GM19452 (cell line): ENCODE results near the gene PRR14.
A peak's percentile ranks its signal among the peaks of the same experiment; 100 is the strongest.
"Not testable (repeated sequence)": the region's sequence is repeated elsewhere in the genome, so short reads cannot be mapped to it uniquely, and the experiment has no call there.

Experiments
- ATAC-seq: cut with Tn5 transposase; IDR thresholded peaks from one replicate; pipeline ENCODE4 v1.9.1; 2021; ENCODE audit not compliant: unreplicated experiment

Gene PRR14

DNA sequence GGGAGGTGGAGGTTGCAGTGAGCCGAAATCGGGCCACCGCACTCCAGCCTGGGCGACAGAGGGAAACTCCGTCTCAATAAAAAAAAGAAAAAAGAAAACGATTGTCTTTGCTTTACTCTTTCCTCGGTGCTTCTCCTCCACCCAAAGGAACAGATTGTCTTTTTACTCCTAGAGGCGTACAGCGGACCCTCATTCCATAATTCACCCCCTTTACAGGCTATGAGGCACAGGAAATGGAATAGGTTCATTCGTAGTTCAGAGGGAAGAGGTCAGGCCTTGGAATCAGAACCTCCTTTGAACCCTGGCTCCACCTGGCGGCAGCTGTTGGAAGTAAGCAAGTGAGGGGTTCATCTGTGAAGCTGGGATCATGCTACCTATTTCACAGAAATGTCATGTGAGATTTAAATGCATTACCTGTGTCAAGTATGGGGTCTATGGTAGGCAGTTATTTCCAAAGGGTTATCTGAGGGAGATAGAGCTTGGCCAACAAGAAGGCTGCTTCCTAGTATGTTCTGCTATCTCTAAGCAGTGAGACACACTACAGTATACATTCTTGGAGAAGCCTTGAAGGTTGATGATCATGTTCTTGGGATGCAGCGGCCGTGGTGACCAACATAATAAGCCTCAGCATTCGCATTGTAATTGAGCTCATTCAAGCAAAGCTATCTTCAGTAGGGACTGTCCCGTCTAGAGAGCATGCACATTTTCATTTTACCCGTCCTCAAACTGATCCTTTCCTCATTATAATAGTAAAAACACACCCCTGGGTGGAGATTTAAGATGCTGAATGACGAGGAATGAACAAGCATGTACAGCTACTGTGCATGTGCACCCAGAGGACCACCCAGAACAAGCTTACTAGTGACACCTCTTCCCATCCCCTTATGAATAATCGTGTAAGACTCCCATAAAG lies 21.9 kb upstream of the PRR14 start:
- ATAC-seq = no peak

DNA sequence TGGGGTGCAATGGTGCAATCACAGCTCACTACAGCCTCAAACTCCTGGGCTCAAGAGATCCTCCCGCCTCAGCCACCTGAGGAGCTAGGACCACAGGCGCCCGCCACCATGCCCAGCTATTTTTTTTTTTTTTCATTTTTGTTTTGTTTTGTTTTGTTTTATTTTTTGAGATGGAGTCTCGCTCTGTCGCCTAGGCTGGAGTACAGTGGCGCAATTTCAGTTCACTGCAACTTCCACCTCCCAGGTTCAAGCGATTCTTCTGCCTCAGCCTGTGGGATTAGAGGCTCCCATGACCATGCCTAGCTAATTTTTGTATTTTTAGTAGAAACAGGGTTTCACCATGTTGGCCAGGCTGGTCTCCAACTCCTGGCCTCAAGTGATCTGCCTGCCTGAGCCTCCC lies 18.3 kb upstream of the PRR14 start:
- not testable (repeated sequence) for ATAC-seq

DNA sequence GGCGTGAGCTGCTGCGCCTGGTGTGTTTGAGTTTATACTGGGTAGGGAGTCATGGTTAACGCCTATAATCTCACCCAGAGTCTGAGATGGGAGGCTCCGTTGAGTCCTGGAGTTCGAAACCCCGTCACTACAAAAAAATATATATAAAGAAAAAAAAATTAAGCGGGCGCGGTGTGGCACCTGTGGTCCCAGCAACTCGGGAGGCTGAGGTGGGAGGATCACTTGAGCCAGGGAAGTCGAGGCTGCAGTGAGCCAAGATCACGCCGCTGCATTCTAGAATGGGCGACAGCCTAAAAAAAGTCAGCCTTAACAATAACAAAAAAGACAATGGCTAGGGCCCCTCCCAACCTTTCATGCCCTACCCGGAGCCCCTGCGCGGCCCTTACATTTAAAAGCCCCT lies 17.2 kb upstream of the PRR14 start:
- no peak for ATAC-seq

DNA sequence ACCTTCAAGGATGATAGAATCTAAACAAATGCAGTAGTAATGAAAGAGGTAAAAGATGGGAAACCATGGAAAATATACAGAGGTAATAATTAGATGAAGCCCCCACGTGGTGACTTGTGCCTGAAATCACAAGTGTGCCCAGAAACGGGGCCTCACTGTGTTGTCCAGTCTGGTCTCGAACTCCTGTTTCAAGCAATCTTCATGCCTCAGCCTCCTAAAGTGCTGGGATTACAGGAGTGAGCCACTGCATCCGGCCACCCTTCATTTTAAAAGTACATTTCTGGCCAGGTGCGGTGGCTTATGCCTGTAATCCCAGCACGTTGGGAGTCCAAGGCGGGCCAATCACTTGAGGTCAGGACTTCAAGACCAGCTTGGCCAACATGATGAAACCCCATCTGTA lies 14.2 kb upstream of the PRR14 start:
- ATAC-seq = no peak

DNA sequence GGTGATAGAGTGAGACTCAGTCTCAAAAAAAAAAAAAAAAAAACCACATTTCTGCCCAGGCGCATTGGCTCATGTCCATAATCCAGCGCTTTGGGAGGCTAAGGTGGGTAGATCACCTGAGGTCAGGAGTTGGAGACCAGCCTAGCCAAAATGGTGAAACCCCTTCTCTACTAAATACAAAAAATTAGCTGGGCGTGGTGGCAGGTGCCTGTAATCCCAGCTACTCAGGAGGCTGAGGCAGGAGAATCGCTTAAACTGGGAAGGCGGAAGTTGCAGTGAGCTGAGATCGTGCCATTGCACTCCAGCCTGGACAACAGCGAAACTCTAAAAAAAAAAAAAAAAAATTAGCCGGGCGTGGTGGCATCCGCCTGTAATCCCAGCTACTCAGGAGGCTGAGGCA lies 13.6 kb upstream of the PRR14 start:
- not testable (repeated sequence) for ATAC-seq

DNA sequence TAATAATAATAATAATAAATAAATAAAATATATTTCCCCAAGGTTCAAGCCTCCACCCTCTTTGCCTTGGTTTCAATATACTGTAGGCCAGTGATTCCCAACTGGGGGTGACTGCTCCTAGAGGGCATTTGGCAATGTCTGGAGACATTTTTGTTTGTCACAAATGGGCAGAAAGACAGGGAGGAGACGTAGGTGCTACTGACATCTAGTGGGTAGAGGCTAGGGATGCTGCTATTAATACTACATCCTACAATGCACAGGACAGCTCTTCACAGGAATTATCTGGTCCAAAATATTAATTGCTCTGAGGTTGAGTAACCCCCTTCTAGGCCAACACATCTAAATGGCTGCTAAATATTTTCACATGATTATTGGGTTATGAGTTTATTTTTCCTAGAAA lies 12.8 kb upstream of the PRR14 start:
- ATAC-seq = no peak

DNA sequence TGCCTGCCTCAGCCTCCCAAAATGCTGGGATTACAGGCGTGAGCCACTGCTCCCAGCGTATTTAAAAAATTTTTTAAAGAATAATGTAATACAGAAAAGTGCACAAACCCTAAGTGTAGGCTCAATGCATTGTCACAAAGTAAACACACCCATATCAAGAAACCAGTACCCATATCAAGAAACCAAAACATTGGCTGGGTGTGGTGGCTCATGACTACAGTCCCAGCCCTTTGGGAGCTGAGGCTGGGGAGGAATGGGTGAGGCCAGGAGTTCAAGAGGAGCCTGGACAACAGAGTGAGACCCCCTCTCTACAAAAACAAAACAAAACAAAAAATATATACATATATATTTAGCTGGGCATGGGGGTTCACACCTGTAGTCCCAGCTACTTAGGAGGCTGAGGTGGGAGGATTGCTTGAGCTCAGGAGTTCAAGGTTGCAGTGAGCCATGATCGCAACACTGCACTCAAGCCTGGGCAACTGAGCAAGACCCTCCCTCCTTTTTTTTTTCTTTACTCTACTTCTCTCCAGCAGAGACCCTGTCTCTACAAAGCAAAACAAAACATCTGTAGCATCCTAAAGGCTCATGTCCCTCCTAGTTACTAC lies 9.3 kb upstream of the PRR14 start:
- no peak for ATAC-seq

DNA sequence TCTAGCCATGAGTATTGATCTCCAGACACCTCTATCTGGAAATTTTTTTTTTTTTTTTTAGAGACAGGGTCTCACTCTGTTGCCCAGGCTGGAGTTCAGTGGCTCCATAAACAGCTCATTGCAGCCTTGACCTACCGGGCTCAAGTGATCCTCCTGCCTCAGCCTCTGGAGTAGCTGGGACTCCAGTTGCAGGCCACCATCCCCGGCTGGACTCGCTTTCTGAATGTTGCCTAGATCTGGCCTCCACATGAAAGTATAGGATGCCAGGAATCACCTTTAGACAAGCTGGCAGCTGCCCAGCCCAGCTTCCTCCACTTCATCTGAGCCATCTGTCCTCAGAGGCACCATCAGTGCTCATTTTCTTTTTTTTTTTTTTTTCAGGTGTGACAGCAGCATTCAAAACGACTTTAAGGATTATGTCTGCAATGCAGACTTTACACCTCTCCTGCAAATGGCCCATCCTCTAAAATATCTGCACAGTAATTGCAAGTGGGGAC lies 6.4 kb upstream of the PRR14 start:
- no peak for ATAC-seq

DNA sequence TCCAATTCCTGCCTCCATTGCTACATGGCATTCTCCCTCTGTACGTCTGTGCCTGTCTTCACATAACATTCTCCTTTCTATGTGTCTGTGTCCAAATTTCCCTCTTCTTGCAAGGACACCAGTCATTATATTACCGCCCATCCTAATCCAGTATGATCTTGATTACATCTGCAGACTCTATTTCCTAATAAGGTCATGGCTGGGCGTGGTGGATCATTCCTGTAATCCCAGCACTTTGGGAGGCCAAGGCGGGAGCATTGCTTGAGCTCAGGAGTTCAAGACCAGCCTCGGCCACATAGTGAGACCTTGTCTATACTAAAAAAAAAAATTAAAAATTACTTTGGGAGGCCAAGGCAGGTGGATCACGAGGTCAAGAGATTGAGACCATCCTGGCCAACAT lies 5.0 kb upstream of the PRR14 start:
- ATAC-seq = no peak

DNA sequence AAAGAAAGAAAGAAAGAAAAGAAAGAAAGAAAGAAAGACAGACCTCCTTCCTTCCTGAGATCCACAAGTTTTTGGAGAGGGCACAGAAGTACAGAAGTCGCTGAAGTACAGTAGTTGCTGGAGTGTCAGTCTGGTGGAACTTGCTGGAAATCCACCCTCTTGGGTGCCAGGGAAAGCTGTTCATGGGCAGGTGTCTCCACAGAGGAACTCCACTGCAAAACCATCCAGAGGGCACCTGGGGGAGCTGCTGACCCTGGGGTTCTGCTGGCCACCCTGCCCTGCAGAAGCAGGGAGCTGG lies 3.5 kb upstream of the PRR14 start:
- no peak for ATAC-seq

DNA sequence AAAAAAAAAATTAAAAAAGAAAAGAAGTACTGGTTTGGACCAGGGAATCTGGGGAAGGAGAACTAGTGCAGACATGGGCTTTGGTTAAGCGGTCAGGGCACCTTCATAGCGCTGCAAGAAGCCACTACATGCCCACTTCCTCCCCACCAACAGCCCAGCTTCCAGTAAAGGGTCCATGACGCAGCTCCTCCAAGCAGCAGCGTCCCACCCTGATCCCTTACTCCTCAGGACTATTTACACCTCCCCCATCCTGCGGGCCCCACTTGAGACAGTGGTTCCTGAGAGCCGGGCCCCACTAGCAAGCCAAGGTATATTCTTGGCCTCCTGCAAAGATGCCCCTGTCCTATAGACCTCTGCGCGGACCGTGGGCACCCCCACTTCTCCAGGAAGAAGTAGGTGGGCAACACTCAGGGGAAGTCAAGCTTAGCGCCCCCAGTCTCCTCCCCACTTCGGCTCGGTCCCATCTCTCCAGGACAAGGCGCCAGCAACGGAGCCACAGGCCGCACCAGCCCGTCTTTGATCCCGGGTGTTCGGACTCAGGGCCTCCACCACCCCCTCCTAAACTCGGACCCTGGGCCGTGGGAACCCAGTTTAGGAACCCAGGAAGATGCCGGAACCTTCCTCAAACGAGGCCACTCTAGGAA lies 913 bp upstream of the PRR14 start:
- no peak for ATAC-seq

DNA sequence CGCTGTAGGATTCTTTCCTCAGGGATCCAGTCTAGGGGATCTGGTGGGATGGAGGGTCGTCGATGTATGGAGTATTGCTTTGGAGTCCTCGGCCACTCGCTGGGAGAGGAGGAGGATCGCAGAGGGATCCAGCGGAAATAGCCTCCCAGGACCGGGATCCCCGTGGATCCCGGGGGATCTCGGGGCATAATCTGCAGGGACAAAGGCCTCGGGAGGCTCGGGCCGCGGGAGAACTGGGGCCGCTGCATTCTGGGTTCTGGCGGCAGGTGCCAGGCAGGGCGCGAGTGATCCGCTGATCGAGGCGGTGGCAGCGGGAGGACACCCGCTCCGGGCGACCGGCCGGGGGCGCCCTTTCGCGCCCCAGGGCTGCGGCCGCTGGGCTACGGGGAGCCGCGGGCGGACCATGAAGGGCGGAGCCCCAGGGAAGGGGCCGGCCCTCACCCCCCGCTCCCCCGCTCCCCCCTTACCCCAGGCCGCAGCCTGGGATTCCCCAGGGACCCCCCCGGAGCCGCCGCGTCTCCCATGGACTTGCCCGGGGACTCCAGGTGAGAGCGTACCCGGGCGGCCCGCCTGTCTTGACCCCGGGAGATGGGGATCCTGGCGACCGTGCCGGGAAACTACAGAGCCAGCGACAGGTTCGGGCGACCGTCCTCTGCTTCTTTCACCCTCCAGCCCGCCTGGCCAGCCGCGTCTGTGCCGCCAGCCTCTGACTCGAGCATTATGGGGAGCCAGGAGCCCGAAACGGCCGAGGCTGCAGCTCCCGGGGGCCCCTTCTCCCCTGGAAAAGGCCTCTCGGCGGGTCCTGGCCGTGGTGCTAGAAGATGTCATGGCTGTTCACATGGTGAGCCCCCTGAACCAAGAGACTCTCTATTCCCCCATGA lies 604 bp downstream of the PRR14 start:
- peak; percentile 46 for ATAC-seq

DNA sequence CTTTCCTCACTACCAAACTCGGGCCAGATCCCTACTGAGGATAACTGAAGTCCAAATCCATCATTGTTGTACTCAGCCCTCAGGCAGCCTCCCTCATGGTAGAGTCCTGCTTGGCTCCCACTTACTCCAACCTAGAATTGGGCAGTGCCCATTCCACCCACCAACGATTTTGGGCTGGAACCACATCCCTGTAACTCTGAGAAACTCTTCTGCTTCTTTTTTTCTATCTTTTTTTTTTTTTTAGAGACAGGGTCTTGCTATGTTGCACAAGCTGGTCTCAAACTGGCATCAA lies 1.2 kb downstream of the PRR14 start:
- no peak for ATAC-seq

DNA sequence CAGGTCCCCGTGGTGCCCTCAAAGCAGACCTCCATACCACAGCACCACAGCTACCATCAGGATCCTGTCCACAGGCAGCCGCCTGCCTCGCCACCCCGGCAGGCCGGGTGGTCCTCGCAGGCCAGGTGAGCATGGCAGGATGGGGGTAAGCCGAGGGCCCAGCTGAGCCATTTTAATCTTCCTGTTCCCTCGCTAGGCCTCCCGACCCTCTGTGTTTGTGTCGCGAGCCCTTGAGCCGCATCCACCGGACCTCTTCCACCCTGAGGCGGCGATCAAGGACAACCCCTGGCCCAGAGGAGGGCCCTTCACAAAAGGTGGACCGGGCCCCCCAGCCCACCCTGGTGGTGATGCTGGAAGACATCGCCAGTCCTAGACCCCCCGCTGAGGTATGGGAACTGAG lies 2.0 kb downstream of the PRR14 start:
- no peak for ATAC-seq

DNA sequence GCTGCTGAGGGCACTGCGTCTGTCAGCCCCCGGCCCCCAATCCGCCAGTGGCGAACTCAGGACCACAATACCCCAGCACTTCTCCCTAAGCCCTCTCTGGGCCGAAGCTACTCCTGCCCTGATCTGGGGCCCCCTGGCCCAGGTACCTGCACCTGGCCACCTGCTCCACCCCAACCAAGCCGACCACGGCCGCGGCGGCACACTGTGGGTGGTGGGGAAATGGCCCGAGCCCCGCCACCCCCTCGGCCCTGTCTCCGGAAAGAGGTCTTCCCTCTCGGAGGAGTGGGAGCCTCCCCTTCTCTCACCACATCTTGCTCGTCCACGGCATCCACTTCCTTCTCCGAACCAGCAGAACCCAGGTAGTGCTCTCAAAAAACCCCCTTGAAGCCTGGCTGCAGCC lies 4.1 kb downstream of the PRR14 start:
- ATAC-seq = no peak

DNA sequence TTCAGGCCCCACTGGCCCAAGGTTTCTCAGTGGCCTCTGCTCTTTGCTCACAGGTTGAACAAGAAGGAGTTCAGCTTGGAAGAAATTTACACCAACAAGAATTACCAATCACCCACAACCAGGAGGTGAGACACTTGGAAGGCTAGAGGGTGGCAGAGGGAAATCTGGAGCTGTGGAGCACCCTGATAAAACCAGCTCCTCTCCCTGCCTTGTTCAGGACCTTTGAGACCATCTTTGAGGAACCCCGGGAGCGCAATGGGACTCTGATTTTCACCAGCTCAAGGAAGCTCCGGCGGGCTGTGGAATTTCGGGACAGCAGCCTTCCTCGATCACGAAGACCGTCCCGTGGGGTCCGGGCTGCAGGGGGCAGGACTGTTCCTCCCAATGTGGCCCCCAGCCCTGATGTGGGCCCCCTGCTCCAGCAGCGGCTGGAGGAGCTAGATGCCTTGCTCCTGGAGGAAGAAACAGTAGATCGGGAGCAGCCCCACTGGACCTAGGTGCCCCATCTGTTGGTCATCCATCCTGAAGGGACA lies 5.1 kb downstream of the PRR14 start:
- ATAC-seq = no peak

DNA sequence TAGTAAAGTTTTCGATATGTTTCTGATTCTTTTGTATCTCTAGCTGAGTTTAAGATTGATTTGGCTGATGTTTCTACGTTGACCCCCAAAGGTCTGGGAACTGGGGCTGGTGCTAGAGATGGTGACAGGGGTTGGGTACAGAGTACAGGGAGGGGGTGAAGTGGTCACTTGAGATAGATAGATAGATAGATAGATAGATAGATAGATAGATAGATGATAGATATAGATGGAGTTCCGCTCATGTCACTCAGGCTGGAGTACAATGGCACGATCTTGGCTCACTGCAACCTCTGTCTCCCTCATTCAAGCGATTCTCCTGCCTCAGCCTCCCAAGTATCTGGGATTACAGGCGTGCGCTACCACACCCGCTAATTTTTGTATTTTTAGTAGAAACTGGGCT lies 5.6 kb downstream of the PRR14 start:
- no peak for ATAC-seq

DNA sequence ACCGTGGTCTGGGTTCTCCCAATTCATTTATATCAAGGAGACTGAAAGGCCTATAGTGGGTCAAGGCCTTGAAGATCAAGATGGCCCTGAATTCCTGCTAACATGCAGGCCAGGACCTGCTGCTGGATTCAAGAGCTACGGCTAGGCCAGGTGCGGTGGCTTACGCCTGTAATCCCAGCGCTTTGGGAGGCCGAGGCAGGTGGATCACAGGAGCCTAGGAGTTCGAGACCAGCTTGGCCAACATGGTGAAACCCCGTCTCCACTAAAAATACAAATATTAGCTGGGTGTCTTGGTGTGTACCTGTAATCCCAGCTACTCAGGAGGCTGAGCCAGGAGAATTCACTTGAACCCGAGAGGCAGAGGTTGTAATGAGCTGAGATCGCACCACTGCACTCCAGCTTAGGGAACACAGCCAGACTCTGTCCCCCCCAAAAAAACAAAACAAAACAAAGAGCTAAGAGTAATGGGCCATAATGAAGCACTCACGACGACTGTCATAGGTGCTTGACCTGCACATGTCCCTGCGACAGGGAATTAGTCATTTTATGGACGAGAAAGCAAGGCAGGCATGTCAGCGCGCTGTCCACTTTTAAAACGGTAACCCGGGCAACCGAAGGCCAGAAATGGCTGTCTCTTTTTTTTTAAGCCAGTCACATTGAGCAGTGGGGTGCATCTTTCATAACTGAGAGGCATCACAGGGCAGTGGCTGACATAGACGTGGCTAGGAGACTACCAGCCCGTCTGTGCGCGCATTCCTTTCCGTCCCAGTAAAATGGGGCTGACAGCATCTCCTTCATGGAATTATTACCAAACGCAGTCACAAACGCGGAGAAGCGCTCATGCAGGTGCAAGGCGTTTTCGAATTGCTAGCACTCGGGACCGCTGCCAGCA lies 6.5 kb downstream of the PRR14 start:
- ATAC-seq = peak; percentile 0

DNA sequence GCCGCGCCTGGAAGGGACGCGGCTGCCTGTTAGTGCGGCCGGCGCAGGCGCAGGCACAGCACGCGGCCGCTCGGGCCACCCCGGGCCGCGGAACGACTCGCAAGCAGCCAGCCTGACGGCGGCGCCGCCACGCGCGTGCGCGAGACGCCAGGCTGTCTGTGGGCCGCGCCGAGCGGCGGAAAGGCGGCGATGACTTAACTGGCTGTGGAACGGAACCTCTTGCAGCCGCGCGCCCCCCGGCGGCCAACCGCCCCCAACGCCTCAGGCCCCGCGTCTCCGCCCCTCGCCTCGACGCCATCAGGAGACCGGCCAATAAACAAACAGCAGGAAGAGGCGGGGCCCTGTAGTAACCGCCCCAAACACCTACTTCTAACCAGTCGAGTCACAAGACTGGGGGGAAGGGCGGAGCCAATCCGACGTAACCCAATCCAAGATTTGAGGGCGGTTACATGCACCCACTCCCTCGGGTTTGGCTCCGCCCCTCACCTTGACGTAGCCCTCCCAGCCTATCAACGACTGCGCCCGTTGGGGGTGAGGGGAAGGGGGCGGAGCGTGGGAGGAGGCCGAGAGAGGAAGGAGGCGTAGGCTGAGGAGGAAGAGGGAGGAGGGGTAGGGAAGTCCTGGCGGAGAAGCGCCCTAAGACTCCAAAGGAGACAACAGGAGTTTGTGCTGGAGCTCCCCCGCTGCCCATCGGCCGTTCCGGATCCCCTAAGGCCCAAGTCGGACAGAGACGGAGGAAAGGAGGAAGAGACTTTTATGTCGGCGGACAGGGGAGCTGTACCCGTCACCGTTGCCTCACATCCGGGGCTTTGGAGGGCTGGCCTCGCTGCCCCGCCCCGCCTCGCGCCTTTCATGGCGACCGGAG lies 7.3 kb downstream of the PRR14 start, which contains the start of gene FBRS:
Gene FBRS, plus strand, starts transcription at position 566 of the 865 bp plus-strand sequence. CDS start 1,088 bp downstream, outside the sequence.
- ATAC-seq = peak; percentile 68
